ENCODE results near the gene TAX1BP1.
"Not testable (repeated sequence)": the region's sequence is repeated elsewhere in the genome, so short reads cannot be mapped to it uniquely, and the experiment has no call there.

Gene TAX1BP1

GRCh38 chr7:27843584-27844305 is 103.8 kb downstream of the TAX1BP1 start:
- no peak for DNase-seq (ENCODE audit: low read depth in 2 of 2)

- no peak for DNase-seq (ENCODE audit: low read depth in 2 of 2)
Measured at GRCh38 chr7:27846388-27846787, 106.4 kb downstream of the TAX1BP1 start.

- DNase-seq (ENCODE audit: low read depth in 2 of 2): no peak
Measured at GRCh38 chr7:27850531-27850930, 110.6 kb downstream of the TAX1BP1 start.

GRCh38 chr7:27856703-27857485 is 116.9 kb downstream of the TAX1BP1 start:
- not testable (repeated sequence) for DNase-seq (ENCODE audit: low read depth in 2 of 2)

GRCh38 chr7:27860800-27861199 is 120.8 kb downstream of the TAX1BP1 start:
- DNase-seq (ENCODE audit: low read depth in 2 of 2): no peak

- no peak for DNase-seq (ENCODE audit: low read depth in 2 of 2)
Measured at GRCh38 chr7:27861747-27862146, 121.8 kb downstream of the TAX1BP1 start.

- DNase-seq (ENCODE audit: low read depth in 2 of 2): no peak
Measured at GRCh38 chr7:27863880-27864279, 123.9 kb downstream of the TAX1BP1 start.

- DNase-seq (ENCODE audit: low read depth in 2 of 2): no peak
Measured at GRCh38 chr7:27866256-27866655, 126.3 kb downstream of the TAX1BP1 start.

GRCh38 chr7:27866828-27867672 is 127.1 kb downstream of the TAX1BP1 start:
- no peak for DNase-seq (ENCODE audit: low read depth in 2 of 2)

GRCh38 chr7:27868131-27868550 is 128.2 kb downstream of the TAX1BP1 start:
- DNase-seq (ENCODE audit: low read depth in 2 of 2): no peak

GRCh38 chr7:27869056-27869455 is 129.1 kb downstream of the TAX1BP1 start:
- DNase-seq (ENCODE audit: low read depth in 2 of 2): no peak

GRCh38 chr7:27870595-27870994 is 130.6 kb downstream of the TAX1BP1 start:
- DNase-seq (ENCODE audit: low read depth in 2 of 2): no peak

- no peak for DNase-seq (ENCODE audit: low read depth in 2 of 2)
Measured at GRCh38 chr7:27871086-27871485, 131.1 kb downstream of the TAX1BP1 start.

- no peak for DNase-seq (ENCODE audit: low read depth in 2 of 2)
Measured at GRCh38 chr7:27871866-27872265, 131.9 kb downstream of the TAX1BP1 start.

- DNase-seq (ENCODE audit: low read depth in 2 of 2): no peak
Measured at GRCh38 chr7:27872356-27873275, 132.7 kb downstream of the TAX1BP1 start.

GRCh38 chr7:27873981-27874957 is 134.3 kb downstream of the TAX1BP1 start:
- DNase-seq (ENCODE audit: low read depth in 2 of 2): no peak

GRCh38 chr7:27875061-27875460 is 135.1 kb downstream of the TAX1BP1 start:
- DNase-seq (ENCODE audit: low read depth in 2 of 2): no peak

GRCh38 chr7:27875832-27876231 is 135.9 kb downstream of the TAX1BP1 start:
- no peak for DNase-seq (ENCODE audit: low read depth in 2 of 2)

- DNase-seq (ENCODE audit: low read depth in 2 of 2): no peak
Measured at GRCh38 chr7:27876756-27877155, 136.8 kb downstream of the TAX1BP1 start.
